A172 (cell line): Measurements from ENCODE around the gene RAB37. TPM values are rescaled to one million over a fixed set of nuclear protein-coding genes. Genes with fewer than 3 reads are reported as not detected.
A peak's percentile ranks its signal among the peaks of the same experiment; 100 is the strongest.

Source experiments
- DNase-seq: peaks from one replicate; pipeline ENCODE4 v3.0.0-alpha.2; 2015; ENCODE audit warnings: low spot score
- total RNA-seq: library from RNA; depleted of rRNA; stranded (reverse); fragments of >200 nt; shearing (Covaris generic); gene quantifications from 2 replicates; pipeline ENCODE4 v1.2.3, GENCODE V29; 2014

RAB37 gene
- total RNA-seq, 1 experiment from 2014 or later, result not detected

- peak; percentile 74 for DNase-seq
Measured at GRCh38 chr17:74760404-74761105, 23.5 kb downstream of the RAB37 start.

GRCh38 chr17:74761419-74761818, 24.4 kb downstream of the RAB37 start:
- DNase-seq, result no peak

DNA sequence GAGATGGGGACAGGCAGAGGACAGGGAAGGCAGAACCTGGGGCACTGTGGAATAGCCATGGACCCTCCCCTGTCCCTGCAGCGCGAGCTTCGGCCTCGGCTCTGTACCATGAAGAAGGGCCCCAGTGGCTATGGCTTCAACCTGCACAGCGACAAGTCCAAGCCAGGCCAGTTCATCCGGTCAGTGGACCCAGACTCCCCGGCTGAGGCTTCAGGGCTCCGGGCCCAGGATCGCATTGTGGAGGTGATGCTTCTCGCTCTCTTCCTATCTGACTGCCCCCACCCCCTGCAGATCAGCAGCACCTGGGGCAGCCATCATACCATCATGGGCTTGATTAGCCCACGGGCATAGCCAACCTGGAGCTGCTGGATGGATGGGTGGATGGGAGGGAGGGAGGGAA, 24.9 kb downstream of the RAB37 start:
- DNase-seq, result no peak

GRCh38 chr17:74763565-74764387, 26.7 kb downstream of the RAB37 start:
- no peak for DNase-seq

GRCh38 chr17:74764751-74765286, 27.8 kb downstream of the RAB37 start:
- no peak for DNase-seq

DNA sequence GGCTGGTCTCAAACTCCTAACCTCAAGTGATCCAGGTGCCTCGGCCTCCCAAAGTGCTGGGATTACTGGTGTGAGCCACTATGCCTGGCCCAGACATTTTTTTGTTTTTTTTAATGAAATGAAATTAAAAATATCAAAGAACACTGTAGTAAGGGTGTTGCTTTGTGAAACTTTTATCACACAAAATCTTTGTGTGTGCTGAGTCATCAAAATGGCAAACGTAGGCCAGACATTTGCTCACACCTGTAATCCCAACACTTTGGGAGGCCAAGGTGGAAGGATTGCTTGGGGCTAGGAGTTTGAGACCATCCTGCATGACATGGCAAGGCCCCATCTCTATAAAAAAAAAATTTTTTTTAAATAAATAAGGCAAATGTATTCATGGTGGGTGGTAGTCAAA, 29.4 kb downstream of the RAB37 start:
- no peak for DNase-seq

DNA sequence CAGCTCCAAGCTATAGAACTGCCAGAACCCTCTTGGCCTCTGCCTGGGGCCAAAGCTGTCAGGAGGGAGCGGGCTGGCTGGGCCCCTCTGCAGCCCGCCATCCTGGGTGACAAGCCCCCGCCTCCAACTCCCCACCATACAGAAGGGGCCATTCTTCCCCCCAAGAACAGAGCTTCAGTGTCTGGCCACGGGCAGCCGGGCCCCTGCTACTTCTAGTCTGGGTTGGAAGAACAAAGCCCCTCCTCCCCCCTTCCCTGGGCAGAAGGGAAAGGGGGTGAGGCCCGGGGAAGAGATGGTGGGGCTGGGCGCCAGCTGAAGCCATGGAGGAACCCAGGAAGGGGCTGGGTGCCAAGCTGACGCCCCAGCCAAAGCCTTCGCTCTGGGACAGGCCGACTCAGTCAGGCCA, 30.1 kb downstream of the RAB37 start:
- DNase-seq, result no peak

GRCh38 chr17:74768069-74768762, 31.2 kb downstream of the RAB37 start:
- peak; percentile 97 for DNase-seq

- DNase-seq, result no peak
Measured at GRCh38 chr17:74768763-74769114, 31.7 kb downstream of the RAB37 start.

GRCh38 chr17:74769266-74769855, 32.3 kb downstream of the RAB37 start:
- DNase-seq, result no peak

DNA sequence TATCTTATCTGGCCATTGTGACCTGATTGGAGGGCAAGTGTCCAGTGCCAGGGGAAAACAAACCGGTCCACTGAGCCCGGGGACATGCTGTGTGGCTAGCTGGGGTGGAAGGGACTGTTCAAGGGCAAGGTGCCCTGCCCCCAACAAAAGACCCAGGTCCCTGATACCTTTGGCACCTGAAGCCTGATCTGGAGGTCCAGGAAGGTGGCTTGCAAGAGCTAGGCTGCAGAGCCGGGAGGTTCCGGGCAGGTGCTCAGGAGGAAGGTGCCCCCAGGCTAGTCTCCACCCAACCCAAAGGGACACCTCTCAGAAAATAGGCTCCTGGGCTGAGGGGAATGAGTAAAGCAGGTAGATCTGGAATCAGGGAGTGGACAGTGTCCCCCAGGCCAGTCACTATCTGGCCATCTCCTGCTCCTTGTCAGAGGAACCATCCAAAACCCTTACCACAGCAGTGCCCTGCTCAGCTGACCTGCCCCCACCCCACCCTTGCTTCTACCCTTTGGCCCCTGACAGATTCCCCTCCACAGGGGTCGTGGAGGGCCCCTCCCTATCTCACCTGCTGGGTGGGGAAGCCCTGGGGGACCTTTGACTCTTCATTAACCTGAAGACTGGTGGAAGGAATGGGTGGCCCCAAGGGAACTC, 32.9 kb downstream of the RAB37 start:
- DNase-seq, result no peak

DNA sequence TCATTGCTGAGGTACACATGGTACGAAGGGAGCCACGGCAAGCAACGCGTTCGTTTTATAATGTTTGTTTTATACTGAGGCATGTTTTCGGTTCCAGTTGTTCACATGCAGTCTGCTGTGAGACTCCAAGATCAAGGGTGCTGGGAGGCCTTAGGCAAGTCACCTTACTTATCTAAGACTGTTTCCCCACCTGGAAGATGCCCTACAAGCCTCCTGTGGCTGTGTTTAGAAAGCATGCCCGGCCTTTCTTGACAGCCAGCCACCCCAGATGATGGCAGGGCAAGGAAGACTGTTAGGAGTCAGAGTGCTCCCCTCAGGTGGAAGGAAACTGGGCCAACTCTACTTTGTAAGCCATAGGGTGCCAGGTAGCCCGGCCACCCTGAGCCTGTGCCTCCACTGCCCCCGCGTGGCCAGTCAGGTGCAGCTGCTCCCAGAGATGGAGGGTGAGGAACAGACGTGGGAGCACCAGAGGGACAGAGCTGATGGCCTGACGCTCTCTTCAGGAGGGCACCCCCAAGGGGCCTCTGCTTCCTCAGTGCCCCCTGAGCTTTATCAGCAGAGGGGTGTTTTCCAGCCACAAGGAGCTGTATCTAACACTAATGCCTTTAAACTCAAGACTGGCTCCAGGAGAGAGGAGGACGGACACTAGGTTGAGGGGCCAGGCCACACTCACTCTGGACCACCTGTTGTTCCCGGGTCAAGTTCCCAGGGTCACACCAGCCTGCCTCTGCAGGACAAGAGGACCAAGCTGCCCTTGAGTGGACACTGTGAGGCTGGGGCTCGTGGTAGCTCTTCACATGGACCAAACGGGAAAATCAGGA, 33.7 kb downstream of the RAB37 start:
- DNase-seq, result no peak

DNA sequence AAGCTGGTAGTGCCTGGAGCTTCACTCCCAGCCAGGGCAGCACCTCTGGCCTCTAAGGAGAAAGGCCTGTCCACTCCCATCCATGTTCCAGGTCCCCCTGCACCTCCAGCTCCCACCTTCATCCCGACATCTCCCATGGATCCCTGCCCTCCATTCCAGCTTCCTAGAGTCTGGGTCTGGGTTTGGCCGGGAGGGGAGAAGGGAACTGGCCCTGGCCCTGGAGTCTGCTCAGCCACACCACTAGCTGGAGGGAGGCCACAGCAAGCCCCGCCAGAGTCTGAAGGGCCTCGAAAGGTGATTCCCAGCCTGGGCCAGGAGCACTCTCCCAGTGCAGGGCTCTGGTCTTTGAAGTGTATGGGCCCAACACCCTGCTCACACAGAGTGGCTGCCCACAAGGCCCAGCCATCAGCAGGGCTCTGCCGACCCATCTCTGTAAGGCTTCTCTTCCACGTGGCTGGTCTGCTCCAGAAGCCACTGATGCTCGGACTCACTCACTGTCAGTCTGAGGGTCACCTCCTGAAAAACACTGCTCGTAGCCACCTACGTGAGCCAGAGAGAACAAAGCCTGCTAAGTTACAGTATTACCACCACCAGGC, 34.4 kb downstream of the RAB37 start:
- DNase-seq, result no peak

DNA sequence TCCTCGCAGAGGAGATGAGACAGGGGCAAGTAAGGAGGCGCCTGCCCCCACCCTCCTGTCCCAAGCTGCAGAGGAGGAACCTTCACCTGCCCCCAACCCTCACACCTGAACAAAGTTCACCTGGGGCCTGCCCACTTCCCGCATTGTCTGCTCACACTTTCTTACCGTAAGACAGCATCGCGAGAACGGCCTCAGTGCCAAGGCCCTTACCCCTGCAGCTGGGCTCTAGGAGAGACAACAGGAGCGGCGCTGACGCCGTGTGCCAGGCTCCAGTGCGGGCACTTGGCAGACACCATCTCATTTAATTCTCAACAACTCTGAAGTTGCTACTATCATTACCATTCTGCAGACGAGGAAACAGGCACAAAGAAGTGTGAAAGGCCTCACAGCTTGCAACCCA, 35.0 kb downstream of the RAB37 start:
- DNase-seq, result no peak

GRCh38 chr17:74773414-74773813, 36.4 kb downstream of the RAB37 start:
- DNase-seq, result no peak

- DNase-seq, result peak; percentile 86
Measured at GRCh38 chr17:74773871-74774286, 36.8 kb downstream of the RAB37 start.

DNA sequence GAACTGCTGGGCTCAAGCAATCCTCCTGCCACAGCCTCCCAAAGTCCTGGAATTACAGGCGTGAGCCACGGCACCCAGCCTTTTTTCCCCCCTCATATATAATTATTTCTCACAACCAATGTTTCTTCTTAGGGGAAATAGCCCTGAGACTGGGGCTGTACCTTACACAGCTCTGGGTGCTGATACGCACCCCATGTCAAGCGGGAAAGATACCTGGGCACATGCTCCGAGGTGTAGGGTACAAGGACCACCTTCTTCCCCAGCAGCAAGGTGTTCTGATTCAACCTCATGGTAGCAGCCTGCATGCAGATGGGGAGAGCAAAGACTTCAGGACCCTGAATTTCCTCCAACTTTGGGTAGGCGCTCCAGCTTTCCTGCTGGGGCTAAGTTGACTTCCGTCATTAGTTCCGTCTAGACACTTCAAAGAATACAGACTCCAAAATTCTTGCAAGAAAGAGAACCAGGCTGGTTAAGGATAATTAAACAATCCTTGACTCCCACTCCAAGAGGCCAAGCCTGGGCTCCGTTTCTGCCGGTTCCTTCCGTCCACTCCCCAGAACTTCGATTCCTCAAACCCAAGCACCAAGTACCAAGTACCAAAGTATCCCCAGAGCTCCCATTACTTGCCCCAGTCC, 38.5 kb downstream of the RAB37 start:
- DNase-seq, result no peak

- peak; percentile 91 for DNase-seq
Measured at GRCh38 chr17:74776044-74776962, 39.2 kb downstream of the RAB37 start, which contains the start of gene NAT9. Gene NAT9 (minus strand): TSS chr17:74776345. CDS start chr17:74775698, 647 bp downstream.
